GM12874 (cell line): ENCODE results near the gene SPDYE4.

Experiments used
- CTCF ChIP-seq: IDR thresholded peaks from 2 replicates; pipeline ENCODE4 v1.5.1; 2011; ENCODE audit warnings: low read depth, mild to moderate bottlenecking, control low read depth, low read length, moderate library complexity; ENCODE audit not compliant: insufficient read depth

SPDYE4 gene

GRCh38 chr17:8744086-8744785 lies 14.1 kb downstream of the SPDYE4 start:
- TF ChIP-seq CTCF: no peak

GRCh38 chr17:8742819-8743218 lies 15.5 kb downstream of the SPDYE4 start:
- no peak for TF ChIP-seq CTCF

- TF ChIP-seq CTCF: no peak
Measured at GRCh38 chr17:8742274-8742673, 16.1 kb downstream of the SPDYE4 start.

DNA sequence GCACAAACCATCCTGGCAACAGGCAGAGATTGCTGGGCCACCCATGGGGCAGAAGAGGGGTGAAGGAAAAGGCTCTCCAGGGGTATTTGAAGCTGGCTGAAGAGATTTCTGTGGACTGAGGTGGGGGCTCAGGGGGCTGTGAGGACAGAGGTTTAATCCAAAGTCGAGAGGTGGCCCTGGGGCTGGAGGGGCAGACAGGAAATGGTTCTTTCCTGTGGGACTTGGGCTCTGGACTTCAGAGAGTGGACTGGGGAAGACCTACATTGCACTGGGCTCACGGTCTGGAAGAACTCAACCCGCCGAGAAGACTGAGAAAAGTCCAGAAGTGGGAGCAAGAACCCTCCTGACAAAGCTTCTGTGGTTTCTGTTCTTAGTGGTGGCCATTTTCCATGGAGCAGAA lies 16.6 kb downstream of the SPDYE4 start:
- TF ChIP-seq CTCF: no peak

- TF ChIP-seq CTCF: no peak
Measured at GRCh38 chr17:8741366-8741765, 17.0 kb downstream of the SPDYE4 start.

GRCh38 chr17:8740486-8740885 lies 17.9 kb downstream of the SPDYE4 start:
- peak; percentile 12; the same call in 1 of the 2 replicates for TF ChIP-seq CTCF

GRCh38 chr17:8739097-8739496 lies 19.2 kb downstream of the SPDYE4 start:
- no peak for TF ChIP-seq CTCF
